ENCODE measurements around the gene CUX1.
A peak's percentile ranks its signal among the peaks of the same experiment; 100 is the strongest.
"Not testable (repeated sequence)": the region's sequence is repeated elsewhere in the genome, so short reads cannot be mapped to it uniquely, and the experiment has no call there.

Gene CUX1

GRCh38 chr7:101927802-101928201, 110.4 kb downstream of the CUX1 start:
- TF ChIP-seq, protein P1, sequence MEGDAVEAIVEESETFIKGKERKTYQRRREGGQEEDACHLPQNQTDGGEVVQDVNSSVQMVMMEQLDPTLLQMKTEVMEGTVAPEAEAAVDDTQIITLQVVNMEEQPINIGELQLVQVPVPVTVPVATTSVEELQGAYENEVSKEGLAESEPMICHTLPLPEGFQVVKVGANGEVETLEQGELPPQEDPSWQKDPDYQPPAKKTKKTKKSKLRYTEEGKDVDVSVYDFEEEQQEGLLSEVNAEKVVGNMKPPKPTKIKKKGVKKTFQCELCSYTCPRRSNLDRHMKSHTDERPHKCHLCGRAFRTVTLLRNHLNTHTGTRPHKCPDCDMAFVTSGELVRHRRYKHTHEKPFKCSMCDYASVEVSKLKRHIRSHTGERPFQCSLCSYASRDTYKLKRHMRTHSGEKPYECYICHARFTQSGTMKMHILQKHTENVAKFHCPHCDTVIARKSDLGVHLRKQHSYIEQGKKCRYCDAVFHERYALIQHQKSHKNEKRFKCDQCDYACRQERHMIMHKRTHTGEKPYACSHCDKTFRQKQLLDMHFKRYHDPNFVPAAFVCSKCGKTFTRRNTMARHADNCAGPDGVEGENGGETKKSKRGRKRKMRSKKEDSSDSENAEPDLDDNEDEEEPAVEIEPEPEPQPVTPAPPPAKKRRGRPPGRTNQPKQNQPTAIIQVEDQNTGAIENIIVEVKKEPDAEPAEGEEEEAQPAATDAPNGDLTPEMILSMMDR (conservative IDR thresholded peaks at IDR 0.05; ENCODE audit: low read length) = no peak
- no peak overlapping the region for H3K4me3 ChIP-seq (ENCODE audit: low read length)
- DNase-seq (ENCODE audit: low read depth) = no peak

- DNase-seq (ENCODE audit: low read depth) = no peak
- no peak overlapping the region for H3K4me3 ChIP-seq (ENCODE audit: low read length)
- TF ChIP-seq, protein P1 (conservative IDR thresholded peaks at IDR 0.05; ENCODE audit: low read length) = no peak
Measured at GRCh38 chr7:101929256-101929655, 111.8 kb downstream of the CUX1 start.

DNA sequence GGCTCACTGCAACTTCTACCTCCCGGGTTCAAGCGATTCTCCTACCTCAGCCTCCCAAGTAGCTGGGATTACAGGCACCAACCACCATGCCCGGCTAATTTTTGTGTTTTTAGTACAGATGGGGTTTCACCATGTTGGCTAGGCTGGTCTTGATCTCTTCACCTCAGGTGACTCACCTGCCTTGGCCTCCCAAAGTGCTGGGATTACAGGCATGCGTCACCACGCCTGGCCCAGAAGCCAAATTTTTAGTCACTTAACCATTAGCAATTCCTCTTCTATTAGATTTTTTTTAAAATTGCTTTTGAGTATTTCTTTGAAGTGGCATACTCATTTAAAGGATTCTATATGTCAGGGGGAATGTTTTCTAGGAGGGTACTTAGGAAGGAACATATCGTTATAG, 112.5 kb downstream of the CUX1 start:
- DNase-seq (ENCODE audit: low read depth); H3K4me3 ChIP-seq (ENCODE audit: low read length): not testable (repeated sequence)

- no peak overlapping the region for H3K4me3 ChIP-seq (ENCODE audit: low read length)
- TF ChIP-seq, protein P1 (conservative IDR thresholded peaks at IDR 0.05; ENCODE audit: low read length) = no peak
- DNase-seq (ENCODE audit: low read depth) = no peak
Measured at GRCh38 chr7:101932083-101932482, 114.7 kb downstream of the CUX1 start.

GRCh38 chr7:101933028-101933427, 115.6 kb downstream of the CUX1 start:
- TF ChIP-seq, protein P1 (conservative IDR thresholded peaks at IDR 0.05; ENCODE audit: low read length) = no peak
- H3K4me3 ChIP-seq (ENCODE audit: low read length) = no peak overlapping the region
- no peak for DNase-seq (ENCODE audit: low read depth)

- DNase-seq (ENCODE audit: low read depth) = no peak
- H3K4me3 ChIP-seq (ENCODE audit: low read length) = no peak overlapping the region
- TF ChIP-seq, protein P1 (conservative IDR thresholded peaks at IDR 0.05; ENCODE audit: low read length) = no peak
Measured at GRCh38 chr7:101933688-101934121, 116.3 kb downstream of the CUX1 start.

GRCh38 chr7:101934618-101935017, 117.2 kb downstream of the CUX1 start:
- H3K4me3 ChIP-seq (ENCODE audit: low read length) = peak overlapping the region; percentile 15
- no peak for DNase-seq (ENCODE audit: low read depth)
- TF ChIP-seq, protein P1 (conservative IDR thresholded peaks at IDR 0.05; ENCODE audit: low read length) = no peak

All from AG10803 (cell line).